GM21381 (cell line): ENCODE data around the gene SMIM13.

ENCODE experiments used
- ATAC-seq: cut with Tn5 transposase; IDR thresholded peaks from one replicate; pipeline ENCODE4 v1.9.1; 2021; ENCODE audit warnings: mild to moderate bottlenecking, moderate library complexity; ENCODE audit not compliant: unreplicated experiment

SMIM13 gene

DNA sequence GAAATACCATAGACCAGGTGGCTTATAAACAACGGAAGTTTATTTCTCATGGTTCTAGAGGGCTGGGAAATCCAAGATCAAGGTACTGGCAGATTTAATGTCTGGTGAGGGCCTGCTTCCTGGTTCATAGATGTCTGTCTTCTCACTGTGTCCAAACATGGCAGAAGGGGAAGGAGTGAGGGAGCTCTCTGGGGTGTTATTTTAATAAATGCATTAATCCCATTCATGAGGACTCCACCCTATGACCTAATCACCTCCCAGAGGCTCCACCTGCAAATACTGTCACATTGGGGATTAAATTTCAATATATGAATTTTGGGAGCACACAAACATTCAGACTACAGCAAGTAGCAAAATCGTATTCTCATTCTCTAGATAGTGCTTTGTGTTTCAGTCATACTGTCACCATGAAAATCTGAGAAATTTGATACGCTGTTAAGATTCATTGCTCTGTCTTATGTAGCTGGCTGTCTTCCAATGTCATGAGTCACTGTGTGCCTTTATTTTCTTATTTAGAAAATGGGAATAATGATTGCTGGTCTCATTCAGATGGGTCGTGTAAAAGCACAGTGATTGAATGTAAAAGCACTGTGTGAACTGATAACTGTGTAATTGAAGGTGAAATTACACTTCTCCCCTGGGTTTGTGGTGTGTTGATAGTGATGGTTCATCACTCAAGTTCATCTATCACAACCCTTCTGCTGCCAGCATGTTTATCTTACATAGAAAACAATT is 26.8 kb downstream of the SMIM13 start:
- ATAC-seq, result no peak

DNA sequence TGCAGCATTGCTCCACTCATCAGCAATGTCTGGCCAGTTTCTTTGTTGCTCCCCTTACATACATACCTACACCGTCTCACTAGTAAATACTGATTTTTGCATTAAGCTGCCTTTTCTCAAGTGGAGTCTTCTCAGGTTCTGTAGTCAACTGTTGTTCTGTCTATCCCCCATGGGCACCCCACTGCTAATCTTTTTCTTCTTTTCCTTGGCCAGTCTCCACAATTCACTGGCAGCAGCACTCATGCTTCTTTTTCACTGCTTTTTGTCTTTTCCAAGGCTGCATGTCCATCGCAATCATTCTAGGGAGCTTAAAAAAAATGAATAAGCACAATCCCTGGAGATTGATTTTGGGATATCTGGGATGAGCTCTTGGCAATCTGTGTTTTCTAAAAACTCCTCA is 28.2 kb downstream of the SMIM13 start:
- ATAC-seq, result no peak

DNA sequence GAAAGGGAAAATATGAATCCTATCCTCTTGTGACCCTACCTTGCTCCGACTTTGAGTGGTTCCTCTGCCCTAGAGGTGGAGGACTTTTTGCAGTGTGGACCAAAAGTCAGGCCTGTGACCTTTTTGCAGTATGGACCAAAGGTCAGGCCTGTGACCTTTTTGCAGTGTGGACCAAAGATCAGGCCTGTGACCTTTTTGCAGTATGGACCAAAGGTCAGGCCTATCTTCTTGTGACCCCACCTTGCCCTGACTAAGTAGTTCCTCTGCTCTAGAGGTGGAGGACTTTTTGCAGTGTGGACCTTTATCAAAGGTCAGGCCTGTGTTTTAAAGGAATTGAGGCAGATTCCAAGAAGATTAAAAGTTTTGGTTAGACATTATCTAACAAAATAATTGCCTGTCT is 28.7 kb downstream of the SMIM13 start:
- no peak for ATAC-seq

DNA sequence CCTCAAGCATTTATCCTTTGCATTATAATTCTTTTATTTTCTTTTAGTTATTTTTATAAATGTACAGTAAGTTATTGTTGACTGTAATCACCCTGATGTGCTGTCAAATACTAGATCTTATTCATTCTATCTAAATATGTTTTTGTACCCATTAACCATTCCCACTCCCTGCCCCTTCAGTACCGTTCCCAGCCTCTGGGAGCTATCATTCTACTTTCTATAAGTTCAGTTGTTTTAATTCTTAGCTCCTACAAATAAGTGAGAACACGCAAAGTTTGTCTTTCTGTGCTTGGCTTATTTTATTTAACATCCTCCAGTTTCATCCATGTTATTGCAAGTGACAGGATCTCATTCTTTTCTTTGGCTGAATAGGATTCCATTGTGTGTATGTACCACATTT is 30.3 kb downstream of the SMIM13 start:
- no peak for ATAC-seq

DNA sequence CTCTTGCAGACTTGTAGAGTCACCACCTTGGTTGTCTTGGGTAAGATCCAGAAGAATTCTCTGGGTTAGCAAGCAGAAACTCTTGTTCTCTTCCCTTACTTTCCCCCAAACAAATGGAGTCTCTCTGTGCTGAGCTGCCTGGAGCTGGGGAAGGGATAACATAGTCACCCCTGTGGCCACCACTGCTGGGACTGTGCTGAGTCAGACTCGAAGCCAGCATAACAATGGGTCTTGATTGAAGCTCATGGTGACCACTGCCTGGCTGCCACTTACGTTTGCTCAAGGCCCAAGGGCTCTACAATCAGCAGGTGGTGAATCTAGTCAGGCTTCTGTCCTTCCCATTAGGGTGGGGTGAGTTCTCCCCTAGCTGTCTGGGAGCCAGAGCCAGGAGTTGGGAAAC is 33.2 kb downstream of the SMIM13 start:
- no peak for ATAC-seq

DNA sequence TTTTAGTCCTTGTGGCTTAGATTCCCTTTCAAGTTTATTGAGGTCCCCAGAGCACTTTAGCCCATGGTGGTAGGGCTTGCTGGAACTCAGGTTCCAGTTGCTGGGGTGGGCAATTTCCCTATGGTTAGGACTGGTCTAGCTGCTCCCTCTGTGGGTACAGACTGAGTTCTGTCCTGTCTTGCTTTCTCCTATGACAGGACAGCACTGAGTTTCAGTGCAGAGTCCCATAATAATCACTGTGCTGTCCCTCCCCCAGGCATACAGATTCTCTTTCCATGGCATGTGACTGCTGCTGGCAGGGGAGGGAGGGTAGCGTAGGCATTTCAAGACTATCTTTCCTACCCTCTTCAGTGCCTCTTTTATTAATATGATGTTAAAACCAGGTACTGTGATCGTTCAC is 35.0 kb downstream of the SMIM13 start:
- ATAC-seq, result no peak

DNA sequence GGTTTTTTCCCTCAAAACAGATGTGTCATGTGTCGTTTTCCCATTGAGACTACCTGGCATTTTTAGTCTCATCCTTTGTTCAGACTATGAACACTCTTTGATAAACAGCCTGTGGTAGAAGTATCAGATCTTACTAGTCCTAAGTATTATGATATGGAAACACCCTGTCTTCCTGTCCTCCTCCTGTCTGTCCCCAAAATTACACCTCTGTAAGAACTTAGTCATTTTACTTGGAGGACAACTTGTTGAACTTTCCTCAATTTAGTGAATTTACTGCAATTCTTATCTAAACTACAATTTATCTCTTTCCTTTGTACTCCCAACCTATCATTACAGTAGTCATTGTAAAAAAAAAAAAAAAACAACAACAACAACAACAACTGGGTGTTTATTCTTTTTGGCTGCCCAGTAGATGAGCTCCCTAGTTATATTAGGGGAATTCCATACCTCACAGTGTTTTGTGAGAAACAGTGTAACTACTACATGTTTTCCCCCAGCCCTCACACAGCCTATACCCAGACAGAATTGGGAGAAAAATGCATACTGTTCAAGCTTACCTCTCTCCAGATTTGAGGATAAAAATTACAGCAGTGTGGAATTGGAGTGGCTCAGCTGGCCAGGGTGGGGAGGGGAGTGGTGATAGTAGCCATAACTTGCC is 36.4 kb downstream of the SMIM13 start:
- no peak for ATAC-seq

DNA sequence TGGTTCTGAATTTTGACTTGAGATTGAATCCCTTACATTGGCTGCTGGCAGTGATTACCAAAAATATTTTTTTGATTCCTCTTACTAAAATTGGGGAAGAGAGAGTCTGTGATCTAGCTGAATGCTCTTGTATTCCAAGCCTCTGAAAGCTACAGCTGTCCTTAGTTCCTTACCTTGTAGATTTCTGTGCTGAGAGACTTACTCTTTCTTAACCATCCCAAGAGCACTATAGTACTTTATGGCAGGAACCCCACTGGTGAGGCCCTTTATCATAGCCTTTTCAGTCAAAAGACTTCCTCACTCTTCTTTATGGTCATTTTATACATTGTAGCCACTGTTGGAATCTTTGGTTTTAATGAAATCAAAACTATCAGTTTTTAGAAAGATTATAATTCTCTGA is 37.0 kb downstream of the SMIM13 start:
- ATAC-seq, result no peak

DNA sequence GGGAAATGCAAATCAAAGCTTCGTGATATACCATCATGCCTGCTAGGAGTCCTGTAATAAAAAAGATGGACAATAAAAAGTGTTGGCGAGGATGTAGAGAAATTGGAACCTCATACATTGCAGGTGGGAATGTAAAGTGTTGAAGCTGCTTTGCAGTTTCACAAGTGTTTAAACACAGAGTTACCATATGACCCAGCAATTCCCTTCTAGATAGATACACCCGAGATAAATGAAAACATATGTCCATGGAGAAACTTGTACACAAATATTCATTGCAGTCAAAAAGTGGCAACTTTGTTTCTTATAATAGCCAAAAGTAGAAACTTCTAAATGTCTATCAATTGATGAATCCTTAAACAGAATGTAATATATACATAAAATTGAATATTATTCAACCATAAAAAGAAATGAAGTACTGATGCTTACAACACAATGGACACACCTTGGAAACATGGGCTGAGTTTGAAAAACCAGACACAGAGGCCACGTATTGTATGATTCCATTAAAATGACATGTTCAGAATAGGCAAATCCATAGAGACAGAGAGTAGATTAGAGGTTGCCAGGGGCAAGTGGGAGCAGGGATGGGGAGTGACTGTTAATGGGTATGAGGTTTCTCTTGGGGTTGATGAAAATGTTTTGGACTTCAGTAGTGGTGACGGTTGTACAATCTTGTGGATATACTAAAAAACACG is 38.7 kb downstream of the SMIM13 start:
- no peak for ATAC-seq

DNA sequence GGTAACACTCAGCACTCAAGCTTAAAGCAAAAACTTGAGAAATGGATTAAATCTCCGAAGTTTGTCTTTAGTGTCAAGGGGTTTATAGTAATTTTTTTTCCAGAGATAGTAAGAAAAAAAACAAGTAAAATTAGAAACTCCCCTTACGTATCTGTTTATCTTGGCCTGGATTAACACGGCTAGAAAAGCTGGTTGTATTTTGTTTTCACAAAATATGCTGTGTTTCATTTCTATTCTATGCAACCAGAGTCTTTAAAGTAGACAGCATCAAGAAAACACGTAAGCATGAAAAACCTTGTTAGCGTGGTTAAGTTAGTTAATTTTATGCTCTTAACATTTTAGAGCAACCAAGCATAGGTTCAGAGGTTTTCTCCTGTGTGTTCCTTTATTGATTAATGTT is 39.6 kb downstream of the SMIM13 start:
- ATAC-seq, result no peak

DNA sequence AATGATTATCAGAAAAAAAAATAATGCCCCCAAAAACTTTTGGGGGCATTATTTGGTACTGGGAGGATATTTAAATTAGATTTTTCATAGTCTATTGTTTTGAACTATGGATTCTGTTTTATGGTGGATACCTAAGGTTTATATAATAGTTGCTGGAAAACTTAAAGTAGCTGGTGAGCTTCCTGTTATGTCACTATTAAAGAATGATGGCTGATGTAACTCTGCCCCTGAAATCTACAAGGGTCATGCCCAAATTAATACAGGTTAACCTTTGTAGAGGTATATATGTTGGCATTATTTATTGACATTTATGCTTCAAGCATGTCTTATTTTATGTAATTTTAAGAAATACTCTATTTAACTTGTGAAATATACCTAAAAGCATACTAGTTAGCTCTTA is 43.2 kb downstream of the SMIM13 start:
- no peak for ATAC-seq

DNA sequence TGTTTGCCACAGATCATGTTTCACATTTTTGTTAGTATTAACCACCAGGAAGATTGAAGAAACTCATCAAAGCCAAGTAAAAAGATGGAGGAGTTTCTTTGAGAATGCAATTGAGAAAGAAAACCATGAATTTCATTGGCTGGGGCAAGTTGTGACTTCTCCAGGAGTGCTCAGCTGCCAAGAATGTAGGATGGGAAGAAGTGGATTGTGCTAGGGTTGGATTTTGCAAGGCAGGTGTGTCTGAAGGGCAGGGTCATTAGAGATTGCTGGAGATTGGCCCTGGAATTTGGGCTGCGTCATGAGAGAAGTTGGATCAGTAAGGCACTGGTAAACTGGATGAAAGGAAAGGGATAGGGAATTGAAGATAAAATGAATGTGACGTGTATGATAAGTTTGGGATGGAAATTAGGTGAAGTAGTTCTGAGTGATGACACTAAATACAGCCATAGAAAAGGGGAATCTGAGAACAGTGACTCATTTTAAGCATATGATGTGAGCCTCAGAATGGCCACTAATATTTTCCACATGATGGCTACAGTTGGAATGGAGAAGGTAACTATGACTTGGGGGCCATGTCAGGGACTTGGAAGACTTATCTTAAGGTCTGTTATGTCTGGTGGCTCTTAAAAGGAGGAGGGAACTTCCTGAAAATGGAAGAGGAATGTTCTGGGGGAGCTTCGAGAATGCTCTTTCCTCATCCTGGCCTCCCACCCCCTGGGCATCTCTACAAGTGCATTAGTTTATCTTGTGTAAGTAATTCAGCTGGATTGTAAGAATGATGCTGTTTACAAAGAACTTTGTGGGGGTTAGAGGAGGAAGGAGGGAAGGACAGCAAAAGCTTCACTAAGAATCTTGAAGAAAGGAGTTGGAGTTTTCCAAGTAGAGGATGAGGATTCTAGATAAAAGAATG is 45.7 kb downstream of the SMIM13 start:
- no peak for ATAC-seq

DNA sequence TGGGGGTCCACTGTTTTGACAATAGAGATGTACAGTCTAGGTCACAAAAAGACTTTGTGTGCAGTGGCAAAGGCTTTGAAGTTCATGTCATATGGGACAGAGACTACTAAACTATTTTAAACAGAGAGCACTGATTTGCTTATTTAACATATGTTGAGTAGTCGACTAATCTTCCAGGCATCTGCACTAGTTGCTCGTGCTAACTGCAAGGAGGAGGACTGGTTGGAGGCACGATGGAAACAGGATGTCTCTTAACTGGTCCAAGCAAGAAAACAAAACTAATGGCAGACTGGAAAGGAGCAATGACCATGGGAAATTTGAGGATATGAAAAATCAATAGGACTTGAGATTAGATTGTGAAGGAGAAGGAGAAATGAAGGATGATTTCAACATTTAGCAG is 46.4 kb downstream of the SMIM13 start:
- ATAC-seq, result no peak

DNA sequence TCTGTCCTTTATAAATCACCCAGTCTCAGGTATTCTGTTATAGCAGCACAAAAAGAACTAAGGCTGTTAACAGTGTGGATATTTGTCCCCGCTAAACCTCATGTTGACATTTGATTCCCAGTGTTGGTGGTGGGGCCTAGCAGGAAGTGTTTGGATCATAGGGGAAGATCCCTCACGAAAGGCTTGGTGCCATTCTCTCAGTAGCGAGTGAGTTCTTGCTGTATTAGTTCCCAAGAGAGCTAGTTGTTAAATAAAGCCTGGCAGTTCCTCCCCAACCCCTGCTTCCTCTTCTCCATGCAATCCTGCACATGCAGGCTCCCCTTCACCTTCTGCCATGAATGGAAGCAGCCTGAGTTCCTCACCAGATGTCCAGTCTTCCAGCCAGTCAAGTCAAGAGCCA is 47.7 kb downstream of the SMIM13 start:
- no peak for ATAC-seq

DNA sequence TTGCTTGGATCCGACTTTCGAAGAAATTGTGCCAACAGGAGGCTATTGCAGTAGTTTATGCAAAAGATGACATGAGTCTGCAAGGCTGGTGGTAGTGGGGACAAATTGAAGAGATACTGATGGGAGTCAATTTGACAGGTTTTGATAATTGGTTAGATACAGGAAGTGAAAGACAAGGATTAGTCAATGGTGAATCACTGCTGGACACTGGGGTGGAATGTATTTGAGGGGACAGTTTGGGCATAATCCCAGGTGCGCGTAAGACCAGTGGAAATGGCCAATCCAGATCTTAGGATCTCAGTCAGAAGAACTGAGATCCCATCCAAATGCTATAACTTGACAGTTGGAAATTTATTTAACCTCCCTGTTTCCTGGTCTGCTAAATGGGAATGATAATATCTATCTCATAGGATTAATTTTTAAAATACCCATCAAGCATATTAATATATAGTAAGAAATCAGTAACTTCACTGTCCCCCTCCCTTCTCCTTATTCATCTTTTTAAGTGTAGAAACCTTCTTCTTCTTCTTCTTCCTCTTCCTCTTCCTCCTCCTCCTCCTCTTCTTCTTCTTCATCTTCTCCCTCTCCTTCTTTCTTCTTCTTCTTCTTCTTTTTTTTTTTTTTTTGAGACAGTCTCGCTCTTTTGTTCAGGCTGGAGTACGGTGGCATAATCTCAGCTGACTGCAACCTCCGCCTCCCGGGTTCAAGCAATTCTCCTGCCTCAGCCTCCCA is 48.8 kb downstream of the SMIM13 start:
- no peak for ATAC-seq

DNA sequence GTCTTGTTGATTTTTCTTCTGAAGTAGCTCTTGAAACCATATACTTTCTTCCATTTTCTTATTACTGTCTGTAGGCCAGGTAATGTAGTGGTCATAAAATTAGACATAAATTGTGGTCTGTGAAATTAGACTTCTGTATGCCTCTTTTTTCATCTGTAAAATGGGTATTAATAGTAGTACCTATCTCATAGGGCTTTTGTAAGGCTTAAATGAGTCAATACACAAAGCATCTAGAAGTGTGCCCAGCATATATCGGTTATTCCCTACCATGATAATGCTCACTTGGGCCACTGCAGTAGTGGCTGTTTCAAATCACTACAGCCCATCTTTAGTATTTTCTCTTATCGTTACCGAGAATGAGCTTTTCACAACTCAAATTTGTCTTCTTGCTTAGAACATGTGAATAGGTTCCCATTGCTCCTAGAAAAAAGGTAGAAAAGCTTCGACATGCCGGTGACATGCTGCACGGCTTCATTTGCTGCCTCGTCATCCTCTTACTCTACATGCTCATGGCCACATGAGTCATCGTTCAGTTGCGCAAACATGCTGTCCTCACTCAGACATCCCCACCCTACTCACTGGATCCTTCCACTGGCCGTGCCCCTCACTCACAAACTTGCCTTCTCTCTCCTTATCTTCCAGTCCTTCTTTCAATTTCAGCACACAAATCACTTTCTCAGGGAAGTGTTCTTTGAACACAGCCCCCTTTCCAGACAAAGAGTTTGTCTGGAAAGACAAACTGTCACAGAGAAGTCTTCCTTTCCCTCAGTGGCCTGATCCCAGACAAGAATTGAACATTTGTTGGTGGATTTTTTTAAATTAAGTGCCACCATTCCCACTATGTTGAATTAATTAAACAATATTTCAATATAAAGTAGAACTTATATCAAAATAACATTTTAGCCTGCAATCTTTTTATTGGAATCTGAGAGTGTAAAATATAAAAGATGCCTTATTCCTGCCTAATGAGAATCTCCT is 50.0 kb downstream of the SMIM13 start:
- no peak for ATAC-seq

DNA sequence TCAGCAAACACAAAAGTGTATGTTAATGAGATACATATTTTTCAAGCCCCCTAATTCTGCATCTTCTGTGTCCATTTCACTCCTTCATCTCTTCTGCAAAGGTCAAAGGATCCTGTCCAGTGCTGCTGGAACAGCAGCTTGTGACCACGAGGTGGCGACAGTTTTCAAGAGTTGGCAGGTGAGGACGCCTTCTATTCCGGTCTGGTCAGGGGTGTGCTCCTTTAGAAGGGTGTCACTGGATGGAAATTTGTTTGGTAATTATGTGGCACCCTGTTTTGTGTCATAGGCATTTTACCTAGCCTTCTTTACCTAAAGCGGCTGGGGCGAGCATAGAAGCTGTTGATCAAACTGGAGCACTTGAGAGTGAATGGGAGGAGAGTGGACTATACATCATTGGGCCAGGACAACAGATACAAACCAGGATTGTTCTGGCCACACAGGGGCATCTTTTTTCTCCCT is 50.8 kb downstream of the SMIM13 start:
- ATAC-seq, result peak; percentile 89

DNA sequence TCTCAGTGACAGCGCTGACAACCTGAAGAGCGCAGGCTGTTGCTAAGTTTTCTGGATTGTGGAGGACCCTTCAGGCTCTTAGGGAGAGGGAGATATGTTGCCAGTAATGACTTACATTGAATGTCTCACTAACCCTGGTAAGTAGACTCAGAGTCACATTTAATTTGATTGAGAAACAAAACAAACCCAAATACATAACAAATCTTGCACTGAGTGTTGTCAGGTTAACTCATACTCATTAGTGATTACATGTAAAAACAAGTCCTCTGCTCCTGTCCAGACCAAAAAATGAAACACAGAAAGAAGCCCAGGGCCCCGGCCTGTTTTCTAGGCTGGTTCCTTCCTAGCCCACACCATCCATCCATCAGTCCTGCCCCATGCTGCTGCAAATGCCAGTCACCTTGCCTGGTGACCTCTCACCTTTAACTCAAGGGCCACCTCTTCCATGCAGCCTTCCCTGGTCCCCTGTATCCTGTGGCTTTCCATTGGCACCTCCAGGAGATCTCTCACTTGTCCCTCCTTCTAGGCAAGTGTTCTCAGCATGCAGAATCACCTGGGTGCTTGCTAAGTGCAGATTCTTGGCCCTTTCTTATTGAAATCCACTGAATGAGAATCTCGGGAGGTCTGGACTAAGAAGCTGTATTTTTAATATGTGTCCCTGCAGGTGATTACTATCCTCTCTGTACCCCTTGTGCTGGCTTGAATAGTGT is 52.6 kb downstream of the SMIM13 start:
- ATAC-seq, result no peak

DNA sequence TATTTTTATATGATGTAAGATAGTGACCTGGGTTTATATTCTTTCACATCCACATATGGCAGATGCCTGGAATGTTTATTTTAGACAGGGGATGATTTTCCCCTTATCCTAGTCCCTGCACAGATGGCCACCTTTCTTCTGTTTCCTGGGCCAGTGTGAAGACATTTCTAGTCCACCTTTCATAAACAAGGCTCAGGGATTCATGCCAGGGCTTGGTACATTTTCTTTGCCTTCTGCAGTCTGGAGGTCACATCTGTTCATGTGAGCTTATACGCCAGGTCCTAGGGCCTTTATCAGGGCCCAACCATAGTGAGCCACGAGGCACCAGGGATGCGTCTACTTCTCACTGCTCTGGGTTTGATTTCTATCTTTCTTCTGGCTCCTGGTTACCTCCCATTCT is 55.9 kb downstream of the SMIM13 start:
- ATAC-seq, result no peak
